Measurements from ENCODE around the gene HJURP.
A peak's percentile ranks its signal among the peaks of the same experiment; 100 is the strongest.
"Not testable (repeated sequence)": the region's sequence is repeated elsewhere in the genome, so short reads cannot be mapped to it uniquely, and the experiment has no call there.

HJURP gene, protein sequence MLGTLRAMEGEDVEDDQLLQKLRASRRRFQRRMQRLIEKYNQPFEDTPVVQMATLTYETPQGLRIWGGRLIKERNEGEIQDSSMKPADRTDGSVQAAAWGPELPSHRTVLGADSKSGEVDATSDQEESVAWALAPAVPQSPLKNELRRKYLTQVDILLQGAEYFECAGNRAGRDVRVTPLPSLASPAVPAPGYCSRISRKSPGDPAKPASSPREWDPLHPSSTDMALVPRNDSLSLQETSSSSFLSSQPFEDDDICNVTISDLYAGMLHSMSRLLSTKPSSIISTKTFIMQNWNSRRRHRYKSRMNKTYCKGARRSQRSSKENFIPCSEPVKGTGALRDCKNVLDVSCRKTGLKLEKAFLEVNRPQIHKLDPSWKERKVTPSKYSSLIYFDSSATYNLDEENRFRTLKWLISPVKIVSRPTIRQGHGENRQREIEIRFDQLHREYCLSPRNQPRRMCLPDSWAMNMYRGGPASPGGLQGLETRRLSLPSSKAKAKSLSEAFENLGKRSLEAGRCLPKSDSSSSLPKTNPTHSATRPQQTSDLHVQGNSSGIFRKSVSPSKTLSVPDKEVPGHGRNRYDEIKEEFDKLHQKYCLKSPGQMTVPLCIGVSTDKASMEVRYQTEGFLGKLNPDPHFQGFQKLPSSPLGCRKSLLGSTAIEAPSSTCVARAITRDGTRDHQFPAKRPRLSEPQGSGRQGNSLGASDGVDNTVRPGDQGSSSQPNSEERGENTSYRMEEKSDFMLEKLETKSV

DNA sequence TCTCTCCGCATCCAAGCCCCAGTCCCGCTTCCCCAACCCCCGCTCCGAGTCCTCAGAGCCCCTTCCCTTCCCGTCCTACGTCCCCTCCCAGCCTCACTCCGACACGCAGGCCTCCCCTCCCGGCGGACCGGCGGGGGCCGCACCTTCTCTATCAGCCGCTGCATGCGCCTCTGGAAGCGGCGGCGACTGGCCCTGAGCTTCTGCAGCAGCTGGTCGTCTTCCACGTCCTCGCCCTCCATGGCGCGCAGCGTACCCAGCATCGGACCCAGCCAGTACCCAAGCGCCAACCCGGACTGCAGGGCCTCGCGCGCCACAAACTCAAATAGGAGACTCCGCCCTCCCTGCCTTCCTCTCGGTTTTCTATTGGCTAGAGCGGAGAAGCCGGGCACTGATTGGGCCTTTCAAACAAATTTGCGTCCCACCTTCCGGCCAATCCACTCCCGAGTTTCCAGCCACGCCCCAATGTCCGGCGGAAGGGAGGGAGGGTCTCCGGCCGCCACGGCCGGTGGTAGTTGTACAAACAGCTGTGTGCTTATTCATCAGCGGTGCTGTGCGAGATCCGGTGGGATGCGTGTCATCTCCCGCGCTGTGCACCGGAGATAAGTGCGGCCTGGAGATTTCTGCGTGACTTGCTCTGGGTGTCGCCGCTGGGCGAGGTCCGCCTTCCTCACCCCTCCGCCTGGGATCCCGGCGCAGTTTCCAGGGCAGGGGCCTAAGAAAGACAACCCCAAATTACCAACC is at the start of gene HJURP:
TSS of gene HJURP (minus strand) at position 295 of the 741 bp plus-strand sequence. CDS start at position 260, 35 bp downstream.
- H3K4me3 Mint-ChIP-seq = peak within 1 kb of the TSS; percentile 98
- H3K4me1 Mint-ChIP-seq (ENCODE audit: low read depth) = peaks cover 36% of the 10 kb centered on the region
- H3K36me3 Mint-ChIP-seq (ENCODE audit: low read depth) = peaks cover 44% of the 10 kb centered on the region
- H3K27ac Mint-ChIP-seq = peak within 1 kb of the TSS; percentile 98
- H3K9me3 Mint-ChIP-seq = no peaks in the 10 kb centered on the region
- peaks cover 3% of the 10 kb centered on the region for H3K27me3 Mint-ChIP-seq

GRCh38 chr2:233901884-233902283 is 47.5 kb upstream of the HJURP start:
- Mint-ChIP-seq H3K36me3 (ENCODE audit: low read depth) (no peaks in the 10 kb centered on the region), H3K4me1 (ENCODE audit: low read depth) (peaks cover 5% of the 10 kb centered on the region)

DNA sequence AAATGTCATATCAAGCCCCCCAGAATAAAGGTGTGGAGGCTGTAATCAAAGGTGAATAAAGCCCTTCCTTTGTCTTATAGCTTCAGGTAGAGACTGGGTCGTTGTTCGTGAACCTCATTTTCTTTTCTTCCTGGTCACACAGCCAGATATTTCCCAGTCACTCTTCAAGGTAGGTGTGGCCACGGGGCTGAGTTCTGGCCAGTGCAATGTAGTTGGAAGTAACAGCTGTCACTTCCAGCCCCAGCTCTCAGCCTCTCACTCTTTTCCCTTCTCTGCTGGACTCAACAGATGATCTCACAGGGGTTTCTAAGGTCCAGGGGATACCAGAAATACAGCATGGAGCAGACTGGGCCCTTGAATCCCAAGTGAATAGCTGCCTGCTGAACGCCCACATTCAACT is 47.0 kb upstream of the HJURP start:
- peaks cover 16% of the 10 kb centered on the region for H3K27me3 Mint-ChIP-seq
- no peak overlapping the region for H3K4me3 Mint-ChIP-seq
- no peaks in the 10 kb centered on the region for H3K36me3 Mint-ChIP-seq (ENCODE audit: low read depth)
- no peak overlapping the region for H3K27ac Mint-ChIP-seq
- H3K4me1 Mint-ChIP-seq (ENCODE audit: low read depth) = peaks cover 5% of the 10 kb centered on the region
- no peaks in the 10 kb centered on the region for H3K9me3 Mint-ChIP-seq

More at GRCh38 chr2:233901884-233902283, 47.5 kb upstream of the HJURP start:
- Mint-ChIP-seq H3K9me3 (no peaks in the 10 kb centered on the region), H3K27ac (no peak overlapping the region), H3K27me3 (peaks cover 16% of the 10 kb centered on the region), H3K4me3 (no peak overlapping the region)

DNA sequence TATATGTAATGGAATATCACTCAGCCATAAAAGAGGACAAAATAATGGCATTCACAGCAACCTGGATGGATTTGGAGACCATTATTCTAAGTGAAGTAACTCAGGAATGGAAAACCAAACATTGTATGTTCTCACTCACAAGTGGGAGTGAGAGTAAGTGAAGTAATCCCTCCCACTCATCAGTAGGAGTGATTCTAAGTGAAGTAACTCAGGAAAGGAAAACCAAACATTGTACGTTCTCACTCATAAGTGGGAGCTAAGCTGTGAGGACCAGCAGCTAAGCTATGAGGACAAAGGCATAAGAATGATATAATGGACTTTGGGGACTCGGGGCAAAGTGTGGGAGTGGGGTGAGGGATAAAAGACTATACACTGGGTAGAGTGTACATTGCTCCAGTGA is 41.9 kb upstream of the HJURP start:
- peaks cover 31% of the 10 kb centered on the region for H3K27me3 Mint-ChIP-seq
- not testable (repeated sequence) for H3K9me3 Mint-ChIP-seq; H3K36me3 Mint-ChIP-seq (ENCODE audit: low read depth); H3K4me1 Mint-ChIP-seq (ENCODE audit: low read depth); H3K27ac Mint-ChIP-seq; H3K4me3 Mint-ChIP-seq

GRCh38 chr2:233892793-233893192 is 38.5 kb upstream of the HJURP start:
- Mint-ChIP-seq H3K4me3 (no peak overlapping the region), H3K27ac (no peak overlapping the region), H3K4me1 (ENCODE audit: low read depth) (no peaks in the 10 kb centered on the region), H3K9me3 (no peaks in the 10 kb centered on the region), H3K27me3 (peaks cover 55% of the 10 kb centered on the region), H3K36me3 (ENCODE audit: low read depth) (no peaks in the 10 kb centered on the region)

DNA sequence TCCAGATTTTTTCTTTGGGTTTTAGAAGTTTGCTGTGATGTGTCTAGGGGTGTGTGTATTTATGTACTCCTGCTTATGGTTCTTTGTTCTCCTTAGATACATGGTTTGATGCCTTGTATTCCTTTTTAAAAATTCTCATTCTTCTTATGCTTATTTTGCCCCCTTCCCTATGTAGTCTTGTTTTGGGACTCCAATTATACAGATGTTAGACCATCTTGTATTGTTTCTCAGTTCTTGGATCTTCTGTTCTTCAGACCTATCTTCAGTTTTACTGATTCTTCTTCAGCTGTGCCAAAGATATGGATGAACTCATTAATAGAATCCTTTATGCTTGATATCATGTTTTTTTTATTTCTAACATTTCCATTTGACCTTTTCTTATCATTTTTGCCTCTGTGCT is 28.0 kb upstream of the HJURP start:
- Mint-ChIP-seq H3K27me3 (peaks cover 39% of the 10 kb centered on the region), H3K4me1 (ENCODE audit: low read depth) (no peaks in the 10 kb centered on the region), H3K36me3 (ENCODE audit: low read depth) (peaks cover 4% of the 10 kb centered on the region), H3K4me3 (no peak overlapping the region), H3K9me3 (peaks cover 25% of the 10 kb centered on the region), H3K27ac (no peak overlapping the region)

- H3K4me3 Mint-ChIP-seq; H3K4me1 Mint-ChIP-seq (ENCODE audit: low read depth); H3K36me3 Mint-ChIP-seq (ENCODE audit: low read depth); H3K27ac Mint-ChIP-seq: not testable (repeated sequence)
- H3K27me3 Mint-ChIP-seq = peaks cover 52% of the 10 kb centered on the region
- peaks cover 14% of the 10 kb centered on the region for H3K9me3 Mint-ChIP-seq
These were observed 17.8 kb upstream of the HJURP start for GRCh38 chr2:233872125-233872524.

DNA sequence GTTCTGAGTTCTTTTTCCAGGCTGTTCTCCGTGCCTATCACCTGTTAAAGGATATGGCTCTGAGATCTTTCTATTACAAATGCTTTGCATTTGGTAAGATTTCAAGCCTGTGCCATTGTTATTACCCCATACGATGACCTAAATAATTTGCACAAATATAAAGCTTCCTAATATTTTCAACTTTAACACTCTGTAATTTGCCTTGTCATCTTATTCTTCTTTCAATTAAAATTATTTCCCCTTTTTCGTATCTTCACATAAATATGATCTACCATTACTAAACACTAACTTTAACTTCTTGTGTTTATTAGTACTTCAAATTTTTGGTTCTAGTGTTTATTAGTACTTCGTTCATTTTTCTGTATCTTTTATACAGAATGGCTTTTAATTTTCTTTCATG is 17.1 kb upstream of the HJURP start:
- Mint-ChIP-seq H3K36me3 (ENCODE audit: low read depth) (peaks cover 16% of the 10 kb centered on the region), H3K9me3 (peaks cover 17% of the 10 kb centered on the region), H3K4me1 (ENCODE audit: low read depth) (peaks cover 8% of the 10 kb centered on the region), H3K27me3 (peaks cover 51% of the 10 kb centered on the region), H3K27ac (no peak overlapping the region), H3K4me3 (no peak overlapping the region)

DNA sequence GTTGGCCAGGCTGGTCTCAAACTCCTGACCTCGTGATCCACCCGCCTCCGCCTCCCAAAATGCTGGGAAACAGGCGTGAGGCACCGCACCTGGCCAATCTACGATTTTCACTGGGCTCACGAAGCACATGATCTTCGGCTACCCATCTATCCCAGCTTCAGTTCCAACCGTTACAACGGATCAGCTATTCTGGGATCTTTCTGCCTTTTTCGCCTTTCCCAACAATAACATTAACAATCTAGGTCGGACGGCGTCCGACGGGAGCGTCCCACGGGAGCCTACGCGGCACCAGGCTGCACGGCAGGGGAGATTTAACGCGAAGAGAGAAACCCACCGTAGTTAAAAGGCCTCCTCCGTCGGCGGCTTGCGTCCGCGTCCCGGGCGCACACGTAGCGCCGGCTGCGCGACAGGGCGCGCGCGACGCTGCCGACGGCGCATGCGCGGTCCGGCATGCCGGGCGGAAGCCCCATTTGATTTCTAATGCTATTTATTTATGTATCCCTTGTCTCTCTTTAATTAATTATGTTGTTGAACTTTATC is 13.7 kb upstream of the HJURP start, which contains the start of gene MSL3B:
TSS of gene MSL3B (minus strand) at position 394 of the 540 bp plus-strand sequence.
- H3K4me1 Mint-ChIP-seq (ENCODE audit: low read depth) = peaks cover 12% of the 10 kb centered on the region
- H3K27me3 Mint-ChIP-seq = peaks cover 34% of the 10 kb centered on the region
- peaks cover 25% of the 10 kb centered on the region for H3K36me3 Mint-ChIP-seq (ENCODE audit: low read depth)
- H3K27ac Mint-ChIP-seq = peak within 1 kb of the TSS; percentile 71
- H3K9me3 Mint-ChIP-seq = peaks cover 14% of the 10 kb centered on the region
- H3K4me3 Mint-ChIP-seq = peak within 1 kb of the TSS; percentile 90

DNA sequence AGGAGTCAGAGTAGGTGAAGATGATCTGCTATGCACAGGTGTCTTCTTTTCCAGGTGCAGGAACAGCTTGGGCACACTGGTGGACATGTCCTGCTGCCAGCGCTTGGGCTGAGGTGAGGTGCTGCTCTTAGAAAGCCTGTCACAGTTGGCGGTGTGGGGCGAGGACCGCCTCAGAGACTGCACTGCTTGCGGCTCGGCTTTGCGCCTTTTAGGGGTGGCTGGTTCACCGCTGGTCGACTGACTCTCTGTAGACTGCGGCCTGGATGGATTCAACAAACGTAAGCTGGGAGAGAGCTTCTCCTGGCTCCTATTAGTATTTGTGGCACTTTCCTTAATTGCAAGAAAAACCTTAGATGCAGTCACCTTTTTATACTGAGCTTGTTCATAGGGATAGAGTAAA is 12.1 kb upstream of the HJURP start:
- Mint-ChIP-seq H3K27ac (no peak overlapping the region), H3K4me1 (ENCODE audit: low read depth) (peaks cover 12% of the 10 kb centered on the region), H3K9me3 (peaks cover 14% of the 10 kb centered on the region), H3K27me3 (peaks cover 22% of the 10 kb centered on the region), H3K4me3 (no peak overlapping the region), H3K36me3 (ENCODE audit: low read depth) (peaks cover 25% of the 10 kb centered on the region)

DNA sequence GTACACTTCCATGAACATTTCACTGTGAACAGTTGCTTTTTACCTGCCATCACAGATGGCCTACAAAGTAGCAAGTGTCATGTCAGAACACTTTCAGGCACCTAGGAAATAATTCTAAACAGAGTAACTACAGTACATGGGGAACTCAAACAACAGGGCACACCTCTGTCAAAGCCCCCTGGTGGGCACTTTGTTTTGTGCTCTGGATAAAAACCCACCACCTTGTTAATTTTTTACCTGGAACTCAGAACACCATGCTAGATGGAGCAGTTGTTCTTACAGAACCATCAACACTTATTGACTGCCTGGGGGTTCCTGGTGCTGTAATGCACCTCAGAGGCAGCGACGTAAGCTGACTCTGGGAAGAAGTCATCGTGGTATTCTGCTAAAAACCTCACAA is 11.5 kb upstream of the HJURP start:
- Mint-ChIP-seq H3K27ac (no peak overlapping the region), H3K4me1 (ENCODE audit: low read depth) (peaks cover 12% of the 10 kb centered on the region), H3K4me3 (no peak overlapping the region), H3K27me3 (peaks cover 16% of the 10 kb centered on the region), H3K36me3 (ENCODE audit: low read depth) (peaks cover 25% of the 10 kb centered on the region), H3K9me3 (peaks cover 14% of the 10 kb centered on the region)

- Mint-ChIP-seq H3K9me3 (peaks cover 4% of the 10 kb centered on the region), H3K4me3 (no peak overlapping the region), H3K27me3 (no peaks in the 10 kb centered on the region), H3K4me1 (ENCODE audit: low read depth) (peaks cover 12% of the 10 kb centered on the region), H3K36me3 (ENCODE audit: low read depth) (peaks cover 17% of the 10 kb centered on the region), H3K27ac (no peak overlapping the region)
These were observed 8.0 kb upstream of the HJURP start for GRCh38 chr2:233862261-233862768.

- Mint-ChIP-seq H3K27me3 (no peaks in the 10 kb centered on the region), H3K4me1 (ENCODE audit: low read depth) (peaks cover 19% of the 10 kb centered on the region), H3K9me3 (no peaks in the 10 kb centered on the region), H3K27ac (no peak overlapping the region), H3K36me3 (ENCODE audit: low read depth) (peaks cover 8% of the 10 kb centered on the region), H3K4me3 (no peak overlapping the region)
These were observed 4.0 kb upstream of the HJURP start for GRCh38 chr2:233858331-233858730.

GRCh38 chr2:233857511-233858141 is 3.3 kb upstream of the HJURP start:
- no peaks in the 10 kb centered on the region for H3K9me3 Mint-ChIP-seq
- no peak overlapping the region for H3K4me3 Mint-ChIP-seq
- H3K27me3 Mint-ChIP-seq = peaks cover under 1% of the 10 kb centered on the region
- peaks cover 15% of the 10 kb centered on the region for H3K36me3 Mint-ChIP-seq (ENCODE audit: low read depth)
- H3K4me1 Mint-ChIP-seq (ENCODE audit: low read depth) = peaks cover 24% of the 10 kb centered on the region
- no peak overlapping the region for H3K27ac Mint-ChIP-seq
